ENCODE measurements around the gene GJD4. TPM values are rescaled to one million over a fixed set of nuclear protein-coding genes. Genes with fewer than 3 reads are reported as not detected.

GJD4 gene
- total RNA-seq, 1 donor from 2014 or later = not detected

DNA sequence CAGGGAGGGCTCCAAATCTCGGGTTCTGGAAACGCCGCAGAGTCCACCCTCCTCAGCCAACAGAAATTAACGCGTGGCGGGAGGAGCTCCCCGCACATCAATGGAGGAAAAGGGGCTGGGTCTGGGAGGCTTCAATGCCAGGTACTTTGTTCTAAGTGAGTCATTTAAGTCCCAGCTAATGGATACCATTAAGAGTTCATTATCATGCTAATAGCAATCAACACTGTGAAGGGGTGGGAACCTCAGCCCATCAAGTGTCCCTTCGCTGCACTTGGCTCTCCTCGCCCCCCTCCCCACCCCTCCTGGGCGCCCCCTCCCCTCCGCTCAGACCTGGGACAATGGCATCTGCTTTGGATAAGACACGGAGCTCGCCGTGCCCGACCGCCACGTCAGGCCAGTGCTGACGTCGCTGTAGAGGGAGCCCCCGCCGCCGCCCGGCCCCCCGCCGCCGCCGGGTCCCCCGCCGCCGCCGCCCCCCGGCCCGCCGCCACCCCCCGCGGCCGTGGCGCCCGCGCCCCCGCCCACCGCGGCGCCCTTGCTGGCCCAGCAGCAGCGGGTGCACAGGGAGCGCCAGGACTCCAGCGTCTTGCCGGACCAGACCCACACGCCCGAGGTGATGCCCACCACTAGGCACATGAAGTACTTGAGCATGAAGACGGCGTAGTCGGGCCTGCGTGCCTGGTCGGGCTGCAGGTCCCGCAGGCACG, 34.0 kb downstream of the GJD4 start:
- Mint-ChIP-seq H3K27ac (ENCODE audit: unreplicated experiment) (no peak overlapping the region), H3K4me1 (peaks cover 43% of the 10 kb centered on the region), H3K4me3 (peak overlapping the region; percentile 86), H3K27me3 (ENCODE audit: low read depth) (peaks cover 72% of the 10 kb centered on the region), H3K9me3 (no peaks in the 10 kb centered on the region), H3K36me3 (ENCODE audit: low read depth) (no peaks in the 10 kb centered on the region)
- no peak for DNase-seq (ENCODE audit: low read depth, low spot score)
- TF ChIP-seq, protein P1, sequence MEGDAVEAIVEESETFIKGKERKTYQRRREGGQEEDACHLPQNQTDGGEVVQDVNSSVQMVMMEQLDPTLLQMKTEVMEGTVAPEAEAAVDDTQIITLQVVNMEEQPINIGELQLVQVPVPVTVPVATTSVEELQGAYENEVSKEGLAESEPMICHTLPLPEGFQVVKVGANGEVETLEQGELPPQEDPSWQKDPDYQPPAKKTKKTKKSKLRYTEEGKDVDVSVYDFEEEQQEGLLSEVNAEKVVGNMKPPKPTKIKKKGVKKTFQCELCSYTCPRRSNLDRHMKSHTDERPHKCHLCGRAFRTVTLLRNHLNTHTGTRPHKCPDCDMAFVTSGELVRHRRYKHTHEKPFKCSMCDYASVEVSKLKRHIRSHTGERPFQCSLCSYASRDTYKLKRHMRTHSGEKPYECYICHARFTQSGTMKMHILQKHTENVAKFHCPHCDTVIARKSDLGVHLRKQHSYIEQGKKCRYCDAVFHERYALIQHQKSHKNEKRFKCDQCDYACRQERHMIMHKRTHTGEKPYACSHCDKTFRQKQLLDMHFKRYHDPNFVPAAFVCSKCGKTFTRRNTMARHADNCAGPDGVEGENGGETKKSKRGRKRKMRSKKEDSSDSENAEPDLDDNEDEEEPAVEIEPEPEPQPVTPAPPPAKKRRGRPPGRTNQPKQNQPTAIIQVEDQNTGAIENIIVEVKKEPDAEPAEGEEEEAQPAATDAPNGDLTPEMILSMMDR (conservative IDR thresholded peaks at IDR 0.05) = no peak

DNA sequence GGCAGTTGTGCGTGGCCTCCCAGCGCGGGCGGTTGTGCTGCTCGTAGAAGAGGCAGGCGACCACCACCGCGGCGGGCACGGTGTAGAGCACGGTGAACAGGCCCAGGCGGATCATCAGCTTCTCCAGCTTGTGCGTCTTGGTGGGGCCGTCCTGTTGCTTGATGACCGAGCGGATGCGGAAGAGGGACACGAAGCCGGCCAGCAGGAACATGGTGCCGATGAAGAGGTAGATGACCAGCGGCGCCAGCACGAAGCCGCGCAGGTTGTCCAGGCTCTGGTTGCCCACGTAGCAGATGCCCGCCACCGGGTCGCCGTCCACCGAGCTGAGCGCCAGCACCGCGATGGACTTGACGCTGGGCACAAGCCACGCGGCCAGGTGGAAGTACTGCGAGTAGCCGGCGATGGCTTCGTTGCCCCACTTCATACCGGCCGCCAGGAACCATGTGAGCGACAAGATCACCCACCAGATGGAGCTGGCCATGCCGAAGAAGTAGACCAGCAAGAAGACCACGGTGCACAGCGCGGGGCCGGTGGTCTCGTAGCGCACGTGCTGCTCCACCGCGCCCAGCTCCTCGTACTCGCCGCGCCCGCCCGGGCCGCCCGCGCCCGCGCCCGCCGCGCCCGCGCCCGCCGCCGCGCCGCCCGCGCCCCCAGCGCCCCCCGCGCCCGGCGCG, 34.7 kb downstream of the GJD4 start:
- Mint-ChIP-seq H3K4me1 (peaks cover 43% of the 10 kb centered on the region), H3K27me3 (ENCODE audit: low read depth) (peaks cover 79% of the 10 kb centered on the region), H3K4me3 (peak overlapping the region; percentile 86), H3K27ac (ENCODE audit: unreplicated experiment) (no peak overlapping the region), H3K36me3 (ENCODE audit: low read depth) (no peaks in the 10 kb centered on the region), H3K9me3 (no peaks in the 10 kb centered on the region)
- TF ChIP-seq, protein P1 (conservative IDR thresholded peaks at IDR 0.05) = peak; percentile 37
- DNase-seq (ENCODE audit: low read depth, low spot score) = peak; percentile 34

DNA sequence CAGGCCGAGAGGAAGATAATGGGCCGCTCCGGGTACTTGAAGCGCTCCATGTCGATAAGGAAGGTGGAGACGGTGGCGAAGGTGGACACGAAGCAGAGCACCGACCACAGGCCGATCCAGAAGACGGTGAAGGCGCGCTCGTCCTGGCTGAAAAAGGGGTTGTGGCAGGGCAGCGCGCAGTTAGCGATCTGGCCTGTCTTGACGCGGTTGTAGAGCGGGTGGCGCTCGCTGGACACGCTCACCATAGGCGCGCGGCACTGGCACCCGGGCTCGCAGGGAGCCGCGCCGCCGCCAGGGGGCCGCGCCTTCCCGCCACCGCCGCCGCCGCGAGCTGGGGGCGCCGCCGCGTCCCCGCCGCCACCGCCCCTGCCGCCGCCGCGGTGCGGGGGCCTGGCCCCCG, 35.3 kb downstream of the GJD4 start:
- H3K9me3 Mint-ChIP-seq = no peaks in the 10 kb centered on the region
- no peak overlapping the region for H3K27ac Mint-ChIP-seq (ENCODE audit: unreplicated experiment)
- H3K36me3 Mint-ChIP-seq (ENCODE audit: low read depth) = no peaks in the 10 kb centered on the region
- DNase-seq (ENCODE audit: low read depth, low spot score) = peak; percentile 61
- peaks cover 41% of the 10 kb centered on the region for H3K4me1 Mint-ChIP-seq
- H3K27me3 Mint-ChIP-seq (ENCODE audit: low read depth) = peaks cover 83% of the 10 kb centered on the region
- TF ChIP-seq, protein P1 (conservative IDR thresholded peaks at IDR 0.05) = peak; percentile 58
- H3K4me3 Mint-ChIP-seq = peak overlapping the region; percentile 91

DNA sequence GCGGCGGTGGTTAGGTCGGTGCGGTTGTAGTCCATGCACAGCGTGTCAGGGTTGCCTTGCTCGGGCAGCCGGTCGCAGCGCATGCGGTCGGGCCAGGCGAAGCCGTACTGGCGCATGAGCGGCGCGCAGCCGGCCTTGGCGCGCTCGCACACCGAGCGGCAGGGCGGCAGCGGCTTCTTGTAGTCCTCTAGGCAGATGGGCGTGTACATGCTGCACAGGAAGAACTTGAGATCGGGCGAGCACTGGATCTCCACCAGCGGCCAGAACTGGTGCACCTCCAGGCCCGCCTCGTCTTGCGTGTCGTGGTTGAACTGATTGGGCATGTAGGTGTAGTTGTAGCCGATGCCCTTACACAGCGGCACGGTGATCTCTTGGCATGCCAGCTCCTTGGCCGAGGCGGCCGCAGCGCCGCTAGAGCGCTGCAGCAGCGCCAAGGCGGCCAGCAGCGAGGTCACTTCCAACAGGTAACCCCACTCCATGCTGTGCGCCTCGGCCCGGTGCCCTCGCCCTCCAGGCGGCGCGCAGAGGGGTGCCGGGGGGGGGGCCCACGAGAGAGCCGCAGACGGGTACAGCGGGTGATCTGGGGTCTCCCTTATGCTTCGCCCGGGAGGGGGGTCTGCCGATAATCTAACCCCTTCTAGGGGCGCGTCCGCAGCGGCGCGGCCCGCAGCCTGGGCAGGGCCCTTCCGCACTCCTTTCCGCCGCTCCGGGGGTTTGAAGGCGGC, 36.0 kb downstream of the GJD4 start:
- Mint-ChIP-seq H3K27me3 (ENCODE audit: low read depth) (peaks cover 81% of the 10 kb centered on the region), H3K36me3 (ENCODE audit: low read depth) (no peaks in the 10 kb centered on the region), H3K27ac (ENCODE audit: unreplicated experiment) (no peak overlapping the region), H3K4me1 (peaks cover 34% of the 10 kb centered on the region), H3K4me3 (peak overlapping the region; percentile 91), H3K9me3 (no peaks in the 10 kb centered on the region)
- DNase-seq (ENCODE audit: low read depth, low spot score) = peak; percentile 62
- TF ChIP-seq, protein P1 (conservative IDR thresholded peaks at IDR 0.05) = peak; percentile 22

DNA sequence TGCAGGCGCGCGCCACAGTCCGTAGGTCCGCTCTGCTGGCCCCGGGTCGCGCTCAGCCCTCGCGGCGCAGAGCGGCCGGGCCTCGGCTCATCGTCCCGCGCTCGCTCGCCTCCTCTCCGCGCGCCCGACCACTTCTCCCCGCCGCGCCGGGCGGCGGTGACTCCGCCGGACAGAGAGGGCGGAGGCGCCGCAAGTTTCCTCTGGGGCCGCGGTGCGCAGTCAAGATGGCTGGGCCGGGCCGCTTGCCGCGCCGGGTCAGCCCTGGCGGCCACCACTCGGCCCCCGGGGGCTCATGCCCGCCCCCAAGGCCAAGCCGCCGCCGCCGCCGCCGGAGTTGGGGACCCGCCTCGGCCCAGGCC, 36.5 kb downstream of the GJD4 start:
- peaks cover 32% of the 10 kb centered on the region for H3K4me1 Mint-ChIP-seq
- no peaks in the 10 kb centered on the region for H3K36me3 Mint-ChIP-seq (ENCODE audit: low read depth)
- H3K4me3 Mint-ChIP-seq = no peak overlapping the region
- H3K27me3 Mint-ChIP-seq (ENCODE audit: low read depth) = peaks cover 82% of the 10 kb centered on the region
- no peaks in the 10 kb centered on the region for H3K9me3 Mint-ChIP-seq
- peak; percentile 26 for DNase-seq (ENCODE audit: low read depth, low spot score)
- TF ChIP-seq, protein P1 (conservative IDR thresholded peaks at IDR 0.05) = no peak
- H3K27ac Mint-ChIP-seq (ENCODE audit: unreplicated experiment) = no peak overlapping the region
